ENCODE results near the gene C2orf42.
"Not testable (repeated sequence)": the region's sequence is repeated elsewhere in the genome, so short reads cannot be mapped to it uniquely, and the experiment has no call there.

Gene C2orf42

DNA sequence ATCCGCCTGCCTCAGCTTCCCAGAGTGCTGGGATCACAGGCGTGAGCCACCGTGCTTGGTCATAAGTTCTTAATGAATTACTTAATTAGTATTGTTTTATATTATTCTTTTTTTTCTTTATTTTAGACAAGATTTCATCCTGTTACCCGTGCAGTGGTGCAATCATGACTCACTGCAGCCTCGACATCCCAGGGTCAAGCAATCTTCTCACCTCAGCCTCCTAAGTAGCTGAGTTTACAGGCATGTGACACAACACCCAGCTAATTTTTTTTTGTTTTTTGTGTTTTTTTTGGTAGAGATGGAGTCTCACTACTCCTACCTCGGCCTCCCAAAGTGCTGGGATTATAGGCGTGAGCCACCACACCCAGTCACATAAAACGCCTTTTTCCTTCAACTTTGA is 17.3 kb downstream of the C2orf42 start:
- DNase-seq (ENCODE audit: low read depth in 2 of 2) = no peak

DNA sequence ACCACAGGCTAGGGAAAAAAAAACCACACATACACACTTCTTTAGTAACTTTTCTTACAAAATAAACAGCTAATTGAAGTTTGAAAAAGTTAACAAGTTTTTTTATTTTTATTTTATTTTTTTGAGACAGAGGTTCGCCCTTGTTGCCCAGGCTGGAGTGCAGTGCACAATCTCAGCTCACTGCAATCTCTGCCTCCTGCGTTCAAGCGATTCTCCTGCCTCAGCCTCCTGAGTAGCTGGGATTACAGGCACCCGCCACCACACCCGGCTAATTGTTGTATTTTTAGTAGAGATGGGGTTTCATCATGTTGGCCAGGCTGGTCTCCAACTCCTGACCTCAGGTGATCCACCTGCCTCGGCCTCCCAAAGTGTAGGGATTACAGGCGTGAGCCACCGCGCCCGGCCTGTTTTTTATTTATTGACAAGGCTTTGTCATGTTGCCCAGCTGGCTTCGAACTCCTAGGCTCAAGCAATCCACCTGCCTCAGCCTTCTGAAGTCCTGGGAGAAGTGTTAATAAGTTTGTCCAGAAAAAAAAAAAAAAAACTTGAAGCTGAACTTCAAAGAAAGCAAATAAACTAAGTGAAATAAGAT is 21.1 kb downstream of the C2orf42 start:
- not testable (repeated sequence) for DNase-seq (ENCODE audit: low read depth in 2 of 2)

DNA sequence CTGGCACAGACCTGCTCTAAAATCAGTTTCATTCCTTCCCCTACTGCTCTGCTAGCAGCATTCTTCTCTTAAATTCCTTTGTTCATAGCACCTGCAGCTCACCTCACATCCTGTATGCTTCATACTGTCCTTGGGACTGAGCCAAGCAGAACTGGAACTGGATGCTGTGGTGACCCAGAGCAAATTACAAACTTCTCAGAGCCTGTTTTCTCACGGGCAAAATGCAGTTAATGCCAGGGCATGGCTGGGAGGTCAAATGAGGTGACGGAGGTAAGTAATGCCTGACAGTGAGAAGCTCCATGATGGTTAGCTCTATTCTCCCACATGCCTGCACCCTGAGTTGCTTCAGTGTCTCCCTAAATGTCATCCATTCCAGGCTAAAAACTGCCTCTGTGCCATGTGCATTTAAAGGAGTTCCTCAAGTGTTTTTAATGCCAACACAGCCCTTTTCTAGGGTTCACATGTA is 29.7 kb downstream of the C2orf42 start:
- no peak for DNase-seq (ENCODE audit: low read depth in 2 of 2)

DNA sequence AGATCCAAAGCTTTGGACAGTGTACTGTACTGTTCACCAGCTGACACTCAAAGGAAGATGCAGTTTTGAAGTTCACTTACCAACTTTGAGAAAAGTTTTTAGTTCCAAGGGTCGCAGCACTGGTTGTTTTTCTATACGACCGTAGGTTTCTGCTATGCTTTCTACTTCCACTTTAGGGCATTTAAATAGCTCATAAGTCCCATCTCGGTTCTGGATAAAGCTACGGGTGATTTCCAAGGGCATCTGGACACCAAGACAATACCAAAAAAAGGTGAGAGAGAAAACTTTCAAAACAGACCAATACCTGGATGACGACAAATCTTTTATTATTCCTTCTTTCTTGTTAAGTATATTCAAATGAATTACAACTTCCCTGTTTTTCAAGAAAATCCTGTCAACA is 30.3 kb downstream of the C2orf42 start:
- DNase-seq (ENCODE audit: low read depth in 2 of 2) = no peak

- not testable (repeated sequence) for DNase-seq (ENCODE audit: low read depth in 2 of 2)
Observed at GRCh38 chr2:70149130-70149686, 41.6 kb downstream of the C2orf42 start.

GRCh38 chr2:70148211-70148760 is 42.5 kb downstream of the C2orf42 start:
- not testable (repeated sequence) for DNase-seq (ENCODE audit: low read depth in 2 of 2)

DNA sequence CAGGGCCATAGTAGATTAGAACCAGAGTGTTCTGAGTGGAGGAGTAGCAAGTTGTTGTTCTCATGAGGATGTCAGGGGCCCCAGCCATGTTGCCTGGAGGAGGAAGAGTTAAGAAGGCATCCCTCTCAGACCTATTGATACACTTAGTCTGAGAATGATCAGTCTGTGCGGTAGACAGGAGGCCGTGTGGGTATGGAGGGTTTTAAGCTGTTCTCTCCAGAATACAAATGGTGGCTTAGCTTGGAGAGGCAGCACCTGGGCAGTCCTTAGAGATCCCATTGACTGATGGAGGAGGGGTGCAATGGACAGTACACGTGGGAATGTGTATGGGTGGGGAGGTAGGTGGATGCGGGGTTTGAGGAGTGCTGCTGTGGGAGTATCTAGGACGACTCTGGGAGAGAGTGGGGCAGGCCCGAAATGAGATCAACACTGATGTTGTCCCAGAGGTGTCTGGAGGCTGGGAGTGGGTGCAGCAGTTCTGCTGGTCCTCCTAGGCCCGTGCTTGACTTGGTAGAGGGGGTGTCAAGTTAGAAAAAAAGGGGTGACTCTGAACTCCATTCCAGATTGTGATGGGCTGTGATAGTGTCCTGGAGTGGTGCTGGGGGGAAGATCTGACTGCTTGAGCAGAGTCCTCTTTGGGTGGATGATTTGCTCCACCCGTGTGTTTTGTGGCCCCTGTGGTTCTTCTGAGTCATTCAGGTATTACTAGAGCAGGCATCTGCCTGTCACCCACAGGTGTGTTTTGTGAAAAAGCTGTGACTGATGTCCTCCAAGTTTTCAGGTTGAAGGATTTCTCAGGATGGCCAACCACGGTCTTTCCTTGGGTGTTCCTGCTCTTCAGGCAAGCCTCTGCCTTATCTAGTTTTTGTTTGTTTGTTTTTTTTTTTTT is 44.7 kb downstream of the C2orf42 start:
- no peak for DNase-seq (ENCODE audit: low read depth in 2 of 2)

DNA sequence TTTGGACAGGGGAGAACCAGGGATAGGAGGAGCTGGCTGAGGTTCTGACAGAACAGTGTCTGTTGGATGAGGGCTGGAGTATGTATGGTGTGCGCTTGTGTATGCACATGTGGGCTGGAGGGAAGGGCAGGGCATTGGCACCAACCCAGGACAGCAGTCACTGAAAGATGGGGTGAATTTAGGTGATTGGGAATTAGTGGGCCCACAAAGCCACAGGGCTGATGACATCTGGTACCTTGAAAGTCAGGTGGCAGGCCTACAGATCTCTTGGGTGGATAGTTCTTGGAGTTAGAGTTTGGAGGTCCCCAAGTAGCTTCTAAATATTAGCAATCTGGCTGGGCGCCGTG is 45.7 kb downstream of the C2orf42 start:
- no peak for DNase-seq (ENCODE audit: low read depth in 2 of 2)

DNA sequence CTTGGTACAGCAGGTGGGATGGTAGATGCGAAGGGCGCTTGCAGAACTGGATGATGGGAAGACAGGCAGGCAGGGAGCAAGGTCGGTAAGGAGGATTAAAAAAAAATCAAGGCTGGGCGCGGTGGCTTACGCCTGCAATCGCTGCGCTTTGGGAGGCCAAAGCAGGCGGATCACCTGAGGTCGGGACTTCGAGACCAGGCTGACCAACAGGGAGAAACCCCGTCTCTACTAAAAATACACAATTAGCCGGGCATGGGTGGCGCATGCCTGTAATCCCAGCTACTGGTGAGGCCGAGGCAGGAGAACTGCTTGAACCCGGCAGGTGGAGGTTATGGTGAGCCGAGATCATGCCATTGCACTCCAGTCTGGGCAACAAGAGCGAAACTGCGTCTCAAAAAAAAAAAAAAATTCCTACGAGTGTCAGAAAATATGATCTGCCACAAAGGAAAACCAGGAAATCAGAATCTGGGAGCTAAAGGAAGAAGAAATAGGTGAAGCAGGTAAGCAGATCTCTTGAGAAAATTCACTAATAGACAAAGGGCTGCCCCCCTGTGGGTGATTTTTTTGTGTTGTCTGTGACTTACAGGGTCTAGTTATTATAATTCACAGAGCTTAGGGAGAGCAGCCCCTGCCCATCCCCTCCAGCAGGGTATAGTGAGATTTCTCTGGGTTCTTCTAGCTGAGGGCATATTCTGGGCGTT is 46.2 kb downstream of the C2orf42 start:
- no peak for DNase-seq (ENCODE audit: low read depth in 2 of 2)

GRCh38 chr2:70143314-70144150 is 47.3 kb downstream of the C2orf42 start:
- DNase-seq (ENCODE audit: low read depth in 2 of 2) = peak in 1 of 2 donors; percentile 45

GRCh38 chr2:70142590-70143313 is 48.1 kb downstream of the C2orf42 start:
- DNase-seq (ENCODE audit: low read depth in 2 of 2) = peak; percentile 98 to 99

GRCh38 chr2:70141902-70142589 is 48.8 kb downstream of the C2orf42 start:
- peak in 1 of 2 donors; percentile 16 for DNase-seq (ENCODE audit: low read depth in 2 of 2)

- peak; percentile 47 to 58 for DNase-seq (ENCODE audit: low read depth in 2 of 2)
Observed at GRCh38 chr2:70141212-70141901, 49.5 kb downstream of the C2orf42 start.

DNA sequence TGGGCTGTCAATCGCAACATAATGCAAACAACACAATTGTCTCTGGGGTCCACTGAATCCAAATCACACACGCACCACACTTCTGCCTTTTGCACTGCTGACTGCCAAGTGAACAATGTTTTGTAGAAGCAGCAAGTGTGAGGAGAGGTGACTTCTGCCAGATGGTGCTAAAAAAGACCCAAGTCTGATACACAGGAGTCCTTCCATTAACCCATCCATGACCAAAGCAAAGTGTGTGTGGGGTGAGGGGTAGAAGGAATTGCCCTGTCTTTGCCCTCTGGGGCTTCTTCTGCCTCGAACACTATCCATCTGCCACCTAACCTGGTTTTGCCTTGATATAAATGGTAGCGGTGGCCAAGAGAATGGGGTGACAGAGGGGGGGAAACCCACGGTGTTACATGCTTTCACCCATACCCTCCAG is 50.0 kb downstream of the C2orf42 start:
- no peak for DNase-seq (ENCODE audit: low read depth in 2 of 2)

DNA sequence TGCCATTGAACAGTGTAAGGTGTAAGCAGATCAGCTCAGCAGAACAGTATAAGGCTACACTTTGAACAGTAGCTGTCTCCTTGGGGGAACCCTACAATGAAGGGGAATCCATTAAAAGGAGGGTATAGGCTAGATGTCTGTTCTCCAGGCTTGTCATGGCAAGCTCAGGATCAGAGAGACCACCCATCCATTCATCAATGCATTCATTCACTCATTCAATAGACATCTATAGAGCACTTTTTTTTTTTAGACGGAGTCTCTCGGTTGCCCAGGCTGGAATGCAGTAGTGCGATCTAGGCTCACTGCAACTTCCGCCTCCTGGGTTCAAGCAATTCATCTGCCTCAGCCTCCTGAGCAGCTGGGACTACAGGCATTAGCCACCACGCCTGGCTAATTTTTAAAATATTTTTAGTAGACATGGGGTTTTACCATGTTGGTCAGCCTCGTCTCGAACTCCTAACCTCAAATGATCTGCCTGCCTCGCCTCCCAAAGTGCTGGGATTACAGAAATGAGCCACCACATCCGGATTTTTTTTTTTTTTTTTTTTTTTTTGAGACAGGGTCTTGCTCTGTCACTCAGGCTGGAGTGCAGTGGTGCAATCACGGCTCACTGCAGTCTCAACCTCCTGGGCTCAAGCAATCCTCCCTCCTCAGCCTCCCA is 56.4 kb downstream of the C2orf42 start:
- DNase-seq (ENCODE audit: low read depth in 2 of 2) = not testable (repeated sequence)

DNA sequence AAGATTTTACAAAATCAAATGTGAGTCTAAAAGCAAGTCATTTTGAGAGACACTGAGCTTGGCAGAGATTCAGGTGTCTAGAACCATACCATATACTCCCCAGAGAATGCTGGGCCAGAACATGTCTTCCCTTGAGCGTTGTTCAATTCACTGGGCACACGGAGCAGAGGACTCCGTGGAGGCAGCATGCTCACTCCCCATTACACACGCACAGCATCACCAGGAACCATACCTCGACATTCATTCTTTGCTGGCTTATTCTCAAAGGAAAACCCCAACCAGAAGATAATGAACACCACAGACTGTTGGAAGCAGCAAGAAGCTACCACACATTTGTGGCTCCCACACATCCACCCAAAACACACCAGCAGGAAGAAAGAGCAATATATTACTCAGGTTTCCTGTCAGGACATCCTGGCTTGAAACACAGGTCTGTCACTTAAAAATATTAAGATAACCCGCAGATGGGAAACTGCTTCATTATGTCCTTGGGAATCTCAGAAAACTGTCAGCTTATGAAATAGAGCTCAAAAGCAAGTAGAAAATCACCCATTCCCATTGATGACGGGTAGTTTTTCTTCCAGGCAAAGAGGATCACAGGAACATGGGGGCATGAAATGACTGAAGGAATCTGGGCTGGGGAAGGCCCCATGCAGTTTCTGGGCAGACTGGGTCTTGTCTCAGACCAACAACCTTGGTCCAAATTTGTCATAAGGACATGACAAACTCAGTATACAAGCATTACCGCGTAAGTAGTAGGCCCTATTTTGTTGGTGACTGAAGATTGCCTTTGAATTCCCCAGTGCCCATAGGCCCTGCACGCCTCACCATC is 57.1 kb downstream of the C2orf42 start:
- no peak for DNase-seq (ENCODE audit: low read depth in 2 of 2)

- no peak for DNase-seq (ENCODE audit: low read depth in 2 of 2)
Observed at GRCh38 chr2:70133127-70133452, 57.7 kb downstream of the C2orf42 start.

Data from stimulated activated CD8-positive, alpha-beta memory T cell treated with anti-CD3 and anti-CD28 coated beads, Interleukin-7, amount 100 ng/mL, for 4 hours (primary cell).